Stimulated activated naive CD8-positive, alpha-beta T cell treated with anti-CD3 and anti-CD28 coated beads, Interleukin-15, Interleukin-2, amounts not matched to agents 100 ng/mL and 50 ng/mL, for 24 hours (primary cell): ENCODE data around the gene TSNAX.

Experiments
- H3K27ac Mint-ChIP-seq: one replicate; pipeline ENCODE4 v1.8.0; 2021; ENCODE audit warnings: mild to moderate bottlenecking, mixed read lengths
- H3K27me3 Mint-ChIP-seq: one replicate; pipeline ENCODE4 v1.8.0; 2021; ENCODE audit warnings: mixed read lengths
- H3K36me3 Mint-ChIP-seq: one replicate; pipeline ENCODE4 v1.8.0; 2021; ENCODE audit warnings: low read depth, mixed read lengths
- H3K4me1 Mint-ChIP-seq: one replicate; pipeline ENCODE4 v1.8.0; 2021; ENCODE audit warnings: low read depth, mixed read lengths
- H3K4me3 Mint-ChIP-seq: one replicate; pipeline ENCODE4 v1.8.0; 2021; ENCODE audit warnings: mild to moderate bottlenecking, mixed read lengths
- H3K9me3 Mint-ChIP-seq: one replicate; pipeline ENCODE4 v1.8.0; 2021; ENCODE audit warnings: mixed read lengths

The TSNAX gene

DNA sequence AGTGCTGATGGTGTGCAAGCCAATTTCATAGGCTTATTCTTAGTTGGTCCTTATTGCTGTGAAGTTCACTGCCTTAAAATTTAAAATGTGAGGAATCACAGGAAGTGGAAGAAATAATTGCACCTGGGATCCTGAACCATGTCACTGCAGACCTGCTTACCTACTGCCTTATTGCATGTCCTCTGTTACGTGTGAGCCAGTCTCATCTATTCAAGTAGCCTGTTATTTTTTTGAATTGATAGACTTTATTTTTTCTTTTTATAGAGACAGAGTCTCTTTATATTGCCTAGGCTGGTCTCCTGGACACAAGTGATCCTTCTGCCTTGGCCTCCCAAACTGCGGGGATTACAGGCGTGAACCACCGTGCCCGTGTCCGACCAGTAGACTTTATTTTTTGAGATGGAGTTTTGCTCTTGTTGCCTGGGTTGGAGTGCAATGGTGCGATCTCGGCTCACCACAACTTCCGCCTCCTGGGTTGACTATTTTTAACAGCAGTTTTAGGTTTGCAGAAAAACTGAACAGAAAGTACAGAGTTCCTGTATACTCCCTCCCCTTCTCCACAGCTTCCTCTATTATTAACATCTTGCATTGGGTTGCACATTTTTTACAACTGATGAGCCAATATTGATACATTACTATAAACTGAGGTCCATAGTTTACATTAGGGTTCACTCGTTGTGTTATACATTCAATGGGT is 84.1 kb downstream of the TSNAX start:
- H3K27ac Mint-ChIP-seq: peak overlapping the region; percentile 43
- H3K4me1 Mint-ChIP-seq: peaks cover 55% of the 10 kb centered on the region
- no peaks in the 10 kb centered on the region for H3K27me3 Mint-ChIP-seq
- H3K9me3 Mint-ChIP-seq: peaks cover 13% of the 10 kb centered on the region
- H3K36me3 Mint-ChIP-seq: peaks cover 14% of the 10 kb centered on the region
- H3K4me3 Mint-ChIP-seq: peak overlapping the region; percentile 62

DNA sequence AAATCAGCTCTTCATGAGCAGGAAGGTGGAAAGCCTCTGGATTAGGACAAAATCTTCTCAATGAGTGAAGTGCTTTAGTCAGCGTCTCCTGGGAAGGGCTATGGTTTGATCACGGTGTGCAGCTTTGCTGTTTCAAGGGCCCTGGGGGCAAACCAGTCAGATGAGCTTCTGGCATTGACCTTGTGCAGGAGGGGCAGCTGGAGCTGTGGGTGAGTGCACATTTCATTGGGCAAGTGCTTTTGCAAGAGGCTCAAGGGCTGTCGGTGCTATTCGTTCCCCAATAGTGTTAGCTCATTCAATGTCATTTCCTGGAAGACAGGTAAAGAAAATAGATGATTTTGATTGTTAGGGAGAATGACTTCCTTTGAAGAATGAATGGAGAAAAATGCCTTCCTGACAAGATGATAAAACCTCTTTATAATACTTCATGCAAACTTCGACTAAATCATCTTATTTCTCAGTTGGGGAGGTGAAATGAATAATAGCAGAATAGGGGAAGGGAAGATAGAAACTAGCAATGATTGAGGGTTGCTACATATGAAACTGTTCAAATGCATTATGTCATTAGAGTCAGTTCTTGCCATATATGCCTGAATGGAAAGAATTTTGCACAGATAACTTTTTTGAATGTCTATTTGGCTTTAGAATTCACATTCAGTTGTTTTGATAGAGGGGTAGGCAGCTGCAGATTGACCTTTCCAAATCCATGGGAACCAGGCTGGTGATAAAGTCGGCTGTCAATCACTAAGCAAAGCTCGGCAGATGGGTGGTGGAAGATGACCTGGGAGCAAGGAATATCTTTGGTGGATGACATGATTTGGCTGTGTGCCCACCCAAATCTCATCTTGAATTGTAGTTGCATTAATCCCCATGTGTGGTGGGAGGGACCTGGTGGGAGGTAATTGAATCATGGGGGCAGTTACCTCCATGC is 85.2 kb downstream of the TSNAX start:
- Mint-ChIP-seq H3K27ac (peak overlapping the region; percentile 49), H3K4me1 (peaks cover 55% of the 10 kb centered on the region), H3K27me3 (no peaks in the 10 kb centered on the region), H3K36me3 (peaks cover 14% of the 10 kb centered on the region), H3K9me3 (peaks cover 13% of the 10 kb centered on the region), H3K4me3 (peak overlapping the region; percentile 62)
